T47D (cell line): ENCODE results near the gene CDYL.

Source experiments
- DNase-seq, 2 experiments: peaks; one replicate each; pipeline versions ENCODE4 v3.0.0 to v3.0.0-alpha.2; 2011 to 2012; ENCODE audit warnings: low read depth in 1 of 2, low spot score in 1 of 2
- JUND ChIP-seq: IDR thresholded peaks from 2 replicates; pipeline ENCODE4 v1.6.1; 2012; ENCODE audit warnings: low read depth
- in situ Hi-C: cut with HindIII; loops from 2 replicates; pipeline ENCODE4 v1.10.0; 2016; ENCODE audit warnings: low sequenced_read_pairs, low pct_unique_long_range_greater_than_20kb

Gene CDYL

DNA sequence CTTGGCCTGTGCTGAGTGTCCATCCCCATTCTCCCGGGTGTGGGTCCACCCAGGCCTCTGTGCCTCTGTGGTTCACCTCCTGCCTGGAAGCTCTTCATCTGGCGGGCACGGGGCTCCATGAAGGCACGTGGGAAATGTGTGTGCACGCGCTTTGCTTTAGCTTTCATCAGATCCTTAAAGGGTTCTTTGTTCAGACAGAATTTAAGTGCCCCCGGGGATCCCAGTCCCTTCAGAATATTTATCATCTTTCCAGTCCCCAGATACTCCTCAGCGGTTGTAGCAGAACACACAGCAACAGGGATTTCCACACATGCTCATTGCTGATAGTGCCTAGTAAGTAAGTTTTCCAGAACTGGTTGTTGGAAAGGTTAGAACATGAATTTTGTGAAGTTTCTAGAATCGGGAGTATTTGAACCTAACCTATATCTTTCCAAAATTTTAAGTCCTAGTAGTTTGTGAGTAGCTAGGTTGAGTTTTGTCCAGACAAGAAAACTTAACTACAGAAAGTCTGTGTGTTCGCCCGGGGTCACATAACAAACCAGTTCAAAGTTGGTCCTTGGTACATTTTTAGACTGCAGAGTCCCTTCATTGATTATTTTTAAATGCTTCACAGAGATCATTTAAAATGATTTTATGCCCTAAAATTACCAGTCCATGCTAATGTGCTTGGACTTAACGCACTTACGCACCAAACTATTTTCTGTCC is 159.9 kb downstream of the CDYL start:
- DNase-seq, result no peak
- no peak for TF ChIP-seq JUND
- in situ Hi-C loops, result no loop called here

DNA sequence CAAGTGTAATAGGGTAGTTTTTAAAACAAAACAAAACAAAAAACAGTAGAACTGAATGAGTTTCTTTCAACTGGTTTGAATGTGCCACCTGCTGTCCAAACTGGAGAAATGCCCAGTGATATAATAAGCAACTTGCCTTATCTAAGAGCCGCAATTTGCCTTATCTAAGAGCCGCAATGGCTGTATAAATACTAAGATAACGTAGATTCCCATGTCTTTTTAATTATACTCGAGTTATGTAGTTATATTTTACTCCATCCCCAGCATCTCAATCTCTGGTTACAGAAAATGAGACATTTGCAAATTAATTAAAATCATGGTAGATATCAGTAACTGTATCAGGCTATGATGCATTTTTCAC is 160.5 kb downstream of the CDYL start:
- peak; percentile 23 to 51 for DNase-seq
- in situ Hi-C loops, result no loop called here
- TF ChIP-seq JUND, result no peak

DNA sequence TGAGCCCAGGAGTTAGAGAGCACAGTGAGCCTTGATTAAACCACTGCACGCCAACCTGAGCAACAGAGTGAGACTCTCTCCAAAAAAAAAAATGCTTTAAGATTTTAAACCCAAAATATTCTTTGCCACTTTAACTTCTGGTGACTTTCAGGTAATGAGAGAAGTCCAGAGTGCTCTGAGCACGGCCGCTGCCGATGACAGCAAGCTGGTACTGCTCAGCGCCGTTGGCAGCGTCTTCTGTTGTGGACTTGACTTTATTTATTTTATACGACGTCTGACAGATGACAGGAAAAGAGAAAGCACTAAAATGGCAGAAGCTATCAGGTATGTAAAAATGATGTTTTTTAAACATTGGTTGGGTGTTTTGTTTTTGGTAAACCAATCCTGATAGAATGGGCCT is 161.2 kb downstream of the CDYL start:
- DNase-seq, result no peak
- in situ Hi-C loops, result no loop called here
- no peak for TF ChIP-seq JUND

DNA sequence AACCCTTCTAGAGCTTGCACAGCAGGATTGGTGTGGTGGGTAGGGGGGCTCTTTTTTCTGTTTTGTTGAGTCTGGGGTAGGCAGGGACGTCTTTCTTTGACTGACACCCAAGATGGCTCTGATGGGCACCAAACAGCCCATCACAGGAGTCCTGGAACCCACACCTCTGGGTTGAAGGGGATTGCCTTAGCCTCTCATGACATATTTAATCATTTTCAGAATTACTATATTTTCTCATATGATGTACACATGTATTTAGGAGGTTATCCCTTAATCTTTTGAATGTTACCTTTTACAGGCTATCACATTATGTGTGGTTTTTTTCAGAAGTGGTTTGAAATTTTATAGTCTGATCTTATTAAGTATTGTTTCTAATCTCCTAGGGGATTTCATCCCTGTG is 163.0 kb downstream of the CDYL start:
- no peak for DNase-seq
- no peak for TF ChIP-seq JUND
- in situ Hi-C loops, result no loop called here

DNA sequence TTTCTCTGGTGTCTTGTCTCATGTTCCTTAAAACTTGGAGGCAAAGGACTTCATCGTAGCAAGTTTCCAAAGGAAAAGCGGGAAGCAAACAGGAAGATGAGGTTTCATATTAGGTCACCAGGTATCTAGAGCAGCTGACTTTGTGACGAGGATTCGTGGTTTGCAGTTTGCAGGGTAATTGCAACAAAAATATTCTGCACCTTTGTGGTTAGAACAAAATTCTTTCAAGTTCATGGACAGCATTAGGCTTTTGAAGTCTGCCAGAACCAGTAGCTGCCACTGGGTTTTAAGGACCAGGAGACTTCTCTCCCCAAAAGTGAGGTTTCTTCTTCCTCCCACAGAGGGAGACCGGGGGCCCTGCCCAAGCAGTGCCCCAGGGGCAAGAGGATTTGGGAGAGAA is 164.2 kb downstream of the CDYL start:
- in situ Hi-C loops, result no loop called here
- no peak for TF ChIP-seq JUND
- no peak for DNase-seq

DNA sequence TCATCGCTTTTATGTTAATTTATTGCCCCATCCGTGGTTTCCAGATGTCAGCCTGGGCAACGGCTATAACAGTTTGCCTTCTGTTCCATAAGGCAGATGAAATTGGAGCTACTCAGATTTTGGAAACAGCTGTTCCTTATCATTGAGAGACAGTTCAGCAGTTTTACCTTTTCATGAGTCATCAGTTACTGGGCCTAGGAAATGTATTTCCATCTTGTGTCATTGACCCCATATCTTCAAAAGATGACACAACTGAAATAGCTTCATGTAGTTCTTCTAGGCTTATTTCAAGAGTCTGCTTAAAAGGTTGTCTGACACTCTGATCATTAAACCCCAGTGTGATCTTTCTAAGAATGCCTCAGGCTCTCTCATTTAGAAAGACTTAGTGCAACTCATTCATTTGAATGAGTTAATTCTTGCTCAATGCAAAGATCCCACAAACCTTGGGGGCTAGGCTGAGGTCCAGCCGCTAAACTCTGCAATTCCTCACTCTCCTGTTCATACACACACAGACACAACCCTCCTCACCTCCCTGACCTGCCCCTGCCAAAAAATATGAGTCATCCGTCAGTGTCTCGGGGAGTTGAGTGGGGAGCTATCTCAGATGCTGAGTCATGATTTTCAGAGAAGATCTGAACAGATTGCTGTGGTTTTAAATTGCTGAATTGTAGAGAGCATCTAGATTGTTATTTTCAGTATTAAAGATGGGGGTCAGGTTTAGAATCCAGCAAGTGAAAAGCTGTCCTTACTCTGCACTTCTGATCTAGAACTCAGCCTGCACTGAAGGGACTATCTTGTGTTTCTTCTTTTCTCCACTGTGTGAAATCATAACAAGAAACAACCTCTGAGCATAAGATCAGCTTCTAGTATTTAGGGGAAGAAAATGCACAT is 165.8 kb downstream of the CDYL start:
- in situ Hi-C loops, result no loop called here
- DNase-seq, result no peak
- no peak for TF ChIP-seq JUND

DNA sequence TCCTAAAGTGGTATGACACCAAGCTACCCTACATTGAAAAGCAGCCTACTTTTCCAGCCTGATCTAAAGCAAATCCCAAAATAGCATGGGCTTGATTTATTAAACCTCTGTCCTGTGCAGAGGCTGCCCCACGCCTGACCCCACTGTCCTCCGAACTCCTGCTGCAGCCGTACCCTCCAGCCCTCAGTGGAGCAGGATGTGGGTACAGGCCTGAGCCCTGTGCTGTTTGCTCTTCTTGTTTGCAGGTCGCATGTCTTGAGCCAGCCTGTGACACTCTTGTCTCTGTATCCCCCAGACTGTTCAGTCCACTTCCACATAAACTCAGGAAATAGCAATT is 166.4 kb downstream of the CDYL start:
- no peak for TF ChIP-seq JUND
- DNase-seq, result no peak
- in situ Hi-C loops, result no loop called here

DNA sequence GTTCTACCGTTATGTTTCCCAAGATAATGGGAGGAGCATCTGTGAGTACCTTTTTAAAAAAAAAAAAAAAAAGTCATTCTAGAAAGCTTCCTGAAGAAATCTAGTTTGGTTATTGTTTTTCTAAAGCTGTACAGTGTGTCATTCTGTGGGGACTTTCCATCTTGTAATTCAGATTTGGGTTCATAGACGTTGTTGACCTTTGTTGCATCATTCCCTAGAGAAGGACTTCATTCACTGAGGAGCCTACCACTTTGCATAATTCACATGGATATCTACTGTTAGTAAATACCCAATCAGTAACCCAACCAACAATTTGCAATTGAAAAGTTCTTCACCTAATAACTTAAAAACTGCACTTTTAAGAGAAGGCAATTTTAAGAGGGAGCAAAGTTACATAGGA is 167.5 kb downstream of the CDYL start:
- TF ChIP-seq JUND, result no peak
- in situ Hi-C loops, result no loop called here
- no peak for DNase-seq

DNA sequence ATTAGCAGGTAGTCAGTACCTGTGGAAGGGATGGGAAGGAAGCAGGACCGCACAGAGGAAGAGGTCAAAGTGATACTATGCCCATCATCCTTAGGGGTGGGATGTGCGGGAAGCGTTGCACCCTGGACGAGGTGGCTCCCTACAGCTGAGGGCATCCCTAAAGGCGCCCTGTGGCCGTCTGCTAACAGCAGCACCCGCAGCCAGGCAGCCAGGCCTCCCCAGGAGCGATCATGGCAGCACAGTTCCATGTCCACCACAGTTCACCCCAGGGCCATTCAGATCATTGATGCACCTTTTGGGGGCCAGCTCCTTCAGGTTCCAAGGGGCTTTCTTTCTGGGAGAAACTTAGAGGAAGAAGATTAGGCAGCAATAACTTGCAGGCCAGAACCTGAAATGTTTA is 168.1 kb downstream of the CDYL start:
- in situ Hi-C loops, result no loop called here
- TF ChIP-seq JUND, result no peak
- DNase-seq, result no peak

DNA sequence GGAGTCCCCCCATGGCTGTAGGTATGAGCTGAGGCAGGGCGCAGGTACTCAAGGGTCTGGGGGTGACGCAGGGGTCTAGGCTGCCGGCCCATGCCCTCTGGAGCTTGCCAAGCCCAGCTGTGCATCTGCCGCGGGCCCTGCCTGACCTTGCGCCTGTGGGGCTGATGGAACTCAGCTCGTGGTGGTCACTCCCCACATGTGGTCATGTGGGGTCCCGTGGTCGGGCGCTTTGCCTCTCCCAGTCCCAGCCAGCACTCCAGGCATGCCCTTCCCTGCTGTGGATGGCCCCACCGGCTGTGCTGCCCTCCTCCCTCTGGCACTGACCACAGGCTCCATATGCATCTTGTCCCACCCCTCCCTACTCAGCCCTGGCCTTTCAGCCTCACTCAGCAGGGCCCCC is 170.3 kb downstream of the CDYL start:
- DNase-seq, result no peak
- in situ Hi-C loops, result no loop called here
- no peak for TF ChIP-seq JUND

DNA sequence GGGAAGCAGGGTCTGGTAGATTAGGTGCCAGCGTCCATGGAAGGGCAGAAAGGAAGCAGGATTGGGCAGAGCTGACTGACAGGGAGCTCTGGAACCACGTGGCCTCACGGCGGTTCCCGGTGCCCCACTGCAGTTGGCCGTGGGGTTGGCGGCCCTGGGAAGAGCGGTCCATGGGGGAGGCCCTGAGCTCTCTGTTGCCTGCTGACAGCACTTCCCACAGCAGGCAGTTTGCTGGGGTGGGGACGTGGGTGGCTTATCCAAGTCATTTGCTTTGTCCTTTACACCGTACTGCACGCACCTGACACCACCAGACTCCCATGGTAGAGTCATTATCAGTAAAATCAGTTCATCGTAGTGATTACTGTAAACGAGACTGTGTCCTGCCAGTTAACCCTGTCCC is 171.5 kb downstream of the CDYL start:
- no peak for DNase-seq
- TF ChIP-seq JUND, result no peak
- in situ Hi-C loops, result no loop called here

DNA sequence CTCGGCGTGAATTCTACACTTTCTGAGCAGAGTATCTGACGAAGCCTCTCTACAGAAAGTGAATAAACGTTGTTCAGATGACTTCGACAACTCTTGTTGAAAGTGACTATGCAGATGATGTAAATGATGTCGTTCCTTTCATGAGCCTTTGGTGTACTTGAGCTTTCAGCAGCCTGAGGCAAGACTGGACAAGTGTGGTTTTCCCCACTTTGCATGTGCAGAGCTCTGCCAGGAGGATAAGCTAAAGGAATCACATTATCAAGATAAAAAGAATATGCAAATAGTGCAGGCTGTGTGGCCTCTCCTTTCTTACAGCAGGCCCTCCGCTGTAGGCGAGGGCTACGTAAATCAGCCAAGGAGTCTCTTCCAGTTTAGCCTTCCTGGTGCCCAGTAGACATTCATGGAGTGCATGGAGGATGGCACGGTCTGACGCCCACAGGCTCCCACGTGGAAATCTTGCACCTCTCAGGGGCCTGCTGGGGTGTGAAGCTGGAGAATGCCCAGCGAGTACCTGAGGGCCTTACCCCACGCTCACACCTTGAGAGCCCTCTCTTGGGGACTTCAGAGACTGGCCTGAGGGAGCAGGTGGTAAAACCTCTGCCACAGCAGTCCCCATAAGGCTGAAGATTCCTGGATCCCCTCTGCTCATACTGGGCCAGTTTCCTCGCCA is 172.7 kb downstream of the CDYL start:
- TF ChIP-seq JUND, result no peak
- in situ Hi-C loops, result no loop called here
- no peak for DNase-seq

DNA sequence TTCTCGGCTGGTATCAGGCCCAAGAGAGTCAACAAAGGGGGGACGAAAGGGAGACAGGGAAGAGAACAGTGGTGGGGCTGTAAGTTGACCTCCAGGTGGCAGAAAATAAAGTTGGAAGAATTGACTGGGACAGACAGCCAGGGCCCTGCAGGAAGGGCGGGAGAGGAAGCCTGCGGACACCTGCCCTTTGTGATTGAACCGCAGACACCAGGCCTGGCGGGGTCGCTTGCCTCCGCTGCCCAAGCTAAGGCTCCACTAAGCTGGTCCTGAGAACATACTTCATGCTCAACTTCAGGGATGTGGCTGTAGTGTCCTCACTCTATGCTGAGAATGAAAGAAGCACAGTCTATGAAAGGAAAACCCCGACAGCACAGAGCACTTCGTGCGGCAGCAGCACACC is 173.9 kb downstream of the CDYL start:
- DNase-seq, result no peak
- TF ChIP-seq JUND, result no peak
- in situ Hi-C loops, result no loop called here
